ENCODE data around the gene GALNT3. TPM values are rescaled to one million over a fixed set of nuclear protein-coding genes. Genes with fewer than 3 reads are reported as not detected.

The GALNT3 gene
- total RNA-seq, 1 experiment from 2014 or later = 17.2 TPM

DNA sequence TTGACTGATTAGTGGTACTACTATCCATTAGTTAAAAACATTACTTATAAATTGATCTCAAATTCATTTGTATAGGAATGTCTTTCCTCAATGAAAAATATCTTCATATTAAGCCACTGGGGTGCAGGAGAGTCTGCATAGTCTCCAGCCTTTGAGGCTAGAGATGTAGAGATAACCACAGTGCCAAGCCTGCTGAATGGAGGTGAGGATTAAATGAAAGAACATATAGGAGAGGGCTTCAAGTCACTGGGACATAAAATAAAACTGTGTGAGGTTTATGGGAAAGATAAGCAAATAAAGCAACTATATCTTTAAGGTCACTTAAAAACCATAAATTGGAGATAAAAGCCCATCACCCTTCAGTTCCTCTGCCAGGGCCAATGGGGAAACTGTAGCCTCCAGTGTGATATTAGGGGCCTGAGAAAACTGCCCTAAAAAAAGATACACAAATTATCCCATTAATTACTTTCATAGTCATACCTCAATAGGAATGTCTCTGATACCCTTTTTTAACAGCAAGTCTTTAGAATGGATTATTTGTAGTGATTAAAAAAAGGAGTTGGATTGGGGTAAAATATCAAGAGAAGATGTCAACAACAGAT, 27.6 kb downstream of the GALNT3 start:
- intact Hi-C loops (cut with micrococcal nuclease; ENCODE audit: unreplicated experiment) = no loop called here
- Histone ChIP-seq H3K9me3 (no peaks in the 10 kb centered on the region), H3K27me3 (replicated peaks; ENCODE audit: control insufficient read depth, insufficient read depth, low read length) (no peaks in the 10 kb centered on the region), H3K4me1 (no peaks in the 10 kb centered on the region), H3K36me3 (ENCODE audit: control insufficient read depth, insufficient read depth, low read length) (no peaks in the 10 kb centered on the region), H3K4me3 (ENCODE audit: low read depth, low read length) (no peak overlapping the region)
- H3K9me3 Mint-ChIP-seq (ENCODE audit: unreplicated experiment) = no peaks in the 10 kb centered on the region
- TF ChIP-seq CTCF (IDR thresholded peaks at IDR 0.05; ENCODE audit: insufficient read depth in 1 of 2, low read depth in 1 of 2, low read length in 1 of 2, severe bottlenecking in 1 of 2, unreplicated experiment in 1 of 2) = no peak
- ChIA-PET CTCF (no interaction called here), POLR2A (no interaction called here)
- H3K36me3 Mint-ChIP-seq (ENCODE audit: insufficient read depth, unreplicated experiment) = no peaks in the 10 kb centered on the region
- BruUV-seq (replicated peaks) = no TSS peak
- DNase-seq = no peak
- no peak overlapping the region for H3K4me3 Mint-ChIP-seq (ENCODE audit: unreplicated experiment)
- H3K27ac Mint-ChIP-seq (ENCODE audit: unreplicated experiment) = no peak overlapping the region
- no peaks in the 10 kb centered on the region for H3K4me1 Mint-ChIP-seq (ENCODE audit: low read depth, unreplicated experiment)
- H3K27me3 Mint-ChIP-seq (ENCODE audit: insufficient read depth, unreplicated experiment) = no peaks in the 10 kb centered on the region

- Histone ChIP-seq H3K9me3 (no peaks in the 10 kb centered on the region), H3K27me3 (replicated peaks; ENCODE audit: control insufficient read depth, insufficient read depth, low read length) (no peaks in the 10 kb centered on the region), H3K4me1 (no peaks in the 10 kb centered on the region), H3K36me3 (ENCODE audit: control insufficient read depth, insufficient read depth, low read length) (no peaks in the 10 kb centered on the region), H3K4me3 (ENCODE audit: low read depth, low read length) (no peak overlapping the region)
- no TSS peak for BruUV-seq (replicated peaks)
- intact Hi-C loops (cut with micrococcal nuclease; ENCODE audit: unreplicated experiment) = no loop called here
- no peak for DNase-seq
- no peaks in the 10 kb centered on the region for H3K9me3 Mint-ChIP-seq (ENCODE audit: unreplicated experiment)
- H3K27ac Mint-ChIP-seq (ENCODE audit: unreplicated experiment) = no peak overlapping the region
- H3K36me3 Mint-ChIP-seq (ENCODE audit: insufficient read depth, unreplicated experiment) = no peaks in the 10 kb centered on the region
- no peak overlapping the region for H3K4me3 Mint-ChIP-seq (ENCODE audit: unreplicated experiment)
- H3K27me3 Mint-ChIP-seq (ENCODE audit: insufficient read depth, unreplicated experiment) = no peaks in the 10 kb centered on the region
- ChIA-PET POLR2A (no interaction called here), CTCF (no interaction called here)
- H3K4me1 Mint-ChIP-seq (ENCODE audit: low read depth, unreplicated experiment) = no peaks in the 10 kb centered on the region
- TF ChIP-seq CTCF (IDR thresholded peaks at IDR 0.05; ENCODE audit: insufficient read depth in 1 of 2, low read depth in 1 of 2, low read length in 1 of 2, severe bottlenecking in 1 of 2, unreplicated experiment in 1 of 2) = no peak
These were observed 31.3 kb downstream of the GALNT3 start for GRCh38 chr2:165762723-165763122.

DNA sequence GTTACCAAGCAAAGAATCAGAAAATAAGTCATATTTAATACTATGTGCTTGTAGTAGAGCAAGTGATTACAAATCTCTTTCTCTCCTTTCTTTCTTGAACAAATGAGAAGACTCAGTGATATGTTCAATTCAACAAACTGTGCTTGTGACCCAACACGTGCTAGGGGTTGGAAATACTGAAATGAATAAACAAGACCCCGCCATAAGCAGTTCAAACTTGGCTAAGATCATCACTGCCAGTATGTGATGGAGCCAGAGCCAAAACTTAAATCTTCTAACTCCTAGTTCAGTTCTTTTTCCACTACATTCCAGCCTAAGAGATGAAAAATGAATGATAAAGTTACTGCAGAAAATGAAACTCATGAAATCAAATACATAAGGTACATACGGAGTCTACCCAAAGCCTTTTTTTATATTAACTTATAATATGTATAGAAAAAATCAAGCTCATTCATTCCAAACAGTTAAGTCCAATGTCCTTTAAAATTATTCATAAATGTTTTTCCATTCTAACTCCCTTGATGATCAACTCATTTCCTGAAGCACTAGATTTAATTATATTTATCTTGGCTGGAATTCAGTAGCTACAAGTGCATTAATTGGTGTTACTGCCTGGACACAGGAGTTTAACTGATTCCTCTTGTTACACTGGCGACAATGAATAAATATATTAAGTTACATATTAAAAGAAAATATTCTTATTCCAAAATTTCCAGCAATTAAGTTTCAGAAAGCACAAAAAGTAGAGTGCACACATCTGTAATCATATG, 36.0 kb downstream of the GALNT3 start:
- ChIA-PET POLR2A (no interaction called here), CTCF (no interaction called here)
- no peak overlapping the region for H3K4me3 ChIP-seq (ENCODE audit: low read depth, low read length)
- DNase-seq = no peak
- intact Hi-C loops (cut with micrococcal nuclease; ENCODE audit: unreplicated experiment) = no loop called here
- H3K27me3 ChIP-seq (replicated peaks; ENCODE audit: control insufficient read depth, insufficient read depth, low read length) = no peaks in the 10 kb centered on the region
- H3K4me3 Mint-ChIP-seq (ENCODE audit: unreplicated experiment) = no peak overlapping the region
- no peaks in the 10 kb centered on the region for H3K9me3 Mint-ChIP-seq (ENCODE audit: unreplicated experiment)
- H3K36me3 Mint-ChIP-seq (ENCODE audit: insufficient read depth, unreplicated experiment) = peaks cover 6% of the 10 kb centered on the region
- H3K36me3 ChIP-seq (ENCODE audit: control insufficient read depth, insufficient read depth, low read length) = no peaks in the 10 kb centered on the region
- H3K4me1 Mint-ChIP-seq (ENCODE audit: low read depth, unreplicated experiment) = no peaks in the 10 kb centered on the region
- no peaks in the 10 kb centered on the region for H3K4me1 ChIP-seq
- no peak overlapping the region for H3K27ac Mint-ChIP-seq (ENCODE audit: unreplicated experiment)
- H3K27me3 Mint-ChIP-seq (ENCODE audit: insufficient read depth, unreplicated experiment) = no peaks in the 10 kb centered on the region
- TF ChIP-seq CTCF (IDR thresholded peaks at IDR 0.05; ENCODE audit: insufficient read depth in 1 of 2, low read depth in 1 of 2, low read length in 1 of 2, severe bottlenecking in 1 of 2, unreplicated experiment in 1 of 2) = no peak
- BruUV-seq (replicated peaks) = no TSS peak
- no peaks in the 10 kb centered on the region for H3K9me3 ChIP-seq
